HepG2 (cell line): Measurements from ENCODE around the gene TMEM258. TPM values are rescaled to one million over a fixed set of nuclear protein-coding genes. Genes with fewer than 3 reads are reported as not detected.

Experiments
- BORCS8-MEF2B ChIP-seq: sonication (generic); formaldehyde crosslinking; IDR thresholded peaks from 2 replicates; pipeline ENCODE4 v1.8.0; 2022; ENCODE audit warnings: mild to moderate bottlenecking, missing genetic modification reagents
- DNMT3B ChIP-seq: conservative IDR thresholded peaks from 2 replicates; pipeline ENCODE4 v1.6.1; 2016; ENCODE audit warnings: missing biosample characterization, control low read depth
- HMG20B ChIP-seq: conservative IDR thresholded peaks from 2 replicates; pipeline ENCODE4 v1.6.1; 2016; ENCODE audit warnings: missing genetic modification reagents, missing compliant biosample characterization
- KDM4B ChIP-seq: sonication (generic); formaldehyde crosslinking; IDR thresholded peaks from 2 replicates; pipeline ENCODE4 v1.4.0; 2020; ENCODE audit warnings: missing genetic modification reagents
- NBN ChIP-seq: fragments of 450-650 bp; conservative IDR thresholded peaks from 2 replicates; pipeline ENCODE4 v1.6.1; 2017
- PAWR ChIP-seq: sonication (generic); formaldehyde crosslinking; IDR thresholded peaks from 2 replicates; pipeline ENCODE4 v1.4.0; 2020; ENCODE audit warnings: missing genetic modification reagents, mild to moderate bottlenecking, borderline replicate concordance
- PHF20 ChIP-seq: sonication (generic); formaldehyde crosslinking; IDR thresholded peaks from 2 replicates; pipeline ENCODE4 v1.5.0; 2020; ENCODE audit warnings: mild to moderate bottlenecking, missing genetic modification reagents
- POLR2A ChIP-seq, 2 experiments: IDR thresholded peaks; 2 replicates each; pipeline ENCODE4 v1.6.1; 2011; ENCODE audit warnings: low read depth in 2 of 2, low read length in 2 of 2, mild to moderate bottlenecking in 1 of 2, moderate library complexity in 1 of 2; ENCODE audit not compliant: insufficient read depth in 1 of 2
- RAD21 ChIP-seq: fragments of 450-650 bp; formaldehyde crosslinking; IDR thresholded peaks from 2 replicates; pipeline ENCODE4 v1.5.0; 2020; ENCODE audit warnings: mild to moderate bottlenecking
- RNF219 ChIP-seq: sonication (generic); formaldehyde crosslinking; IDR thresholded peaks from 2 replicates; pipeline ENCODE4 v1.5.0; 2020; ENCODE audit warnings: mild to moderate bottlenecking, missing genetic modification reagents
- TFDP2 ChIP-seq: sonication (generic); formaldehyde crosslinking; IDR thresholded peaks from 2 replicates; pipeline ENCODE4 v1.4.0; 2020; ENCODE audit warnings: missing genetic modification reagents
- ZBED4 ChIP-seq: sonication (generic); formaldehyde crosslinking; IDR thresholded peaks from 2 replicates; pipeline ENCODE4 v1.4.0; 2020; ENCODE audit warnings: missing genetic modification reagents, borderline replicate concordance
- ZFP36L2 ChIP-seq: sonication (generic); formaldehyde crosslinking; IDR thresholded peaks from 2 replicates; pipeline ENCODE4 v1.4.0; 2020; ENCODE audit warnings: missing genetic modification reagents
- ZNF570 ChIP-seq: sonication (generic); formaldehyde crosslinking; IDR thresholded peaks from 2 replicates; pipeline ENCODE4 v1.4.0; 2020; ENCODE audit warnings: mild to moderate bottlenecking, missing genetic modification reagents, borderline replicate concordance
- ZNF609 ChIP-seq: sonication (generic); formaldehyde crosslinking; IDR thresholded peaks from 2 replicates; pipeline ENCODE4 v1.4.0; 2020; ENCODE audit warnings: mild to moderate bottlenecking, missing genetic modification reagents, borderline replicate concordance
- ZNF614 ChIP-seq: IDR thresholded peaks from 2 replicates; pipeline ENCODE4 v1.6.1; 2018; ENCODE audit warnings: missing biosample characterization, missing genetic modification reagents, inconsistent platforms, borderline replicate concordance
- ZNF737 ChIP-seq: sonication (generic); formaldehyde crosslinking; IDR thresholded peaks from 2 replicates; pipeline ENCODE4 v1.5.0; 2020; ENCODE audit warnings: missing genetic modification reagents, mild to moderate bottlenecking, borderline replicate concordance
- polyA plus RNA-seq, 8 experiments: library from polyadenylated mRNA; depleted of rRNA in 3 of 8; stranded (reverse) in 7 of 8; unstranded in 1 of 8; fragments of >200 nt; fragmentation: Illumina TruSeq in 4 of 8; extraction: Trizol in 4 of 8; gene quantifications; 2 replicates each; pipeline versions ENCODE4 v1.2.1 to v1.2.3, GENCODE V29; 2011 to 2016; ENCODE audit warnings: low read depth in 4 of 8, missing spikeins in 1 of 8, mixed read lengths in 1 of 8; ENCODE audit not compliant: insufficient read depth in 1 of 8
- total RNA-seq, 5 experiments: library from RNA; depleted of rRNA; stranded (reverse); fragments of >200 nt; fragmentation: Illumina TruSeq; extraction: Trizol; gene quantifications; 2 replicates each; pipeline ENCODE4 v1.2.3, GENCODE V29; 2016; ENCODE audit warnings: low read depth in 1 of 5

TMEM258 gene
- total and polyA plus RNA-seq, 2 of the 13 experiments (the other 11 are each of a cell fraction or from before 2014, with no cell fraction given) = 175 to 424 TPM

GRCh38 chr11:61814958-61815789, 22.8 kb upstream of the TMEM258 start (continued):
- TF ChIP-seq RNF219 (CRISPR knock-in tag) (no peak), BORCS8-MEF2B (CRISPR knock-in tag) (0 out of 2 replicates have a peak, but pooled peaks have one; percentile 83), TFDP2 (CRISPR knock-in tag) (peak; percentile 85), ZNF609 (CRISPR knock-in tag) (no peak), ZNF614 (CRISPR knock-in tag) (0 out of 2 replicates have a peak, but pooled peaks have one; percentile 10), ZFP36L2 (CRISPR knock-in tag) (no peak), ZNF570 (no peak), ZBED4 (CRISPR knock-in tag) (no peak), ZNF737 (CRISPR knock-in tag) (no peak), HMG20B (CRISPR knock-in tag) (no peak; the same call in 1 of the 2 replicates), DNMT3B (CRISPR knock-in tag) (no peak; the same call in 1 of the 2 replicates), PAWR (CRISPR knock-in tag) (no peak), KDM4B (CRISPR knock-in tag) (no peak), PHF20 (CRISPR knock-in tag) (no peak), NBN (no peak), POLR2A (IDR thresholded peaks at IDR 0.05; ENCODE audit: insufficient read depth in 1 of 2, low read depth in 2 of 2, low read length in 2 of 2) (peak in 1 of 2 experiments; percentile 86; a peak in 2 of 4 replicates), RAD21 (CRISPR knock-in tag) (0 out of 2 replicates have a peak, but pooled peaks have one; percentile 6)
